Retinal pigment epithelial cell (primary cell): ENCODE data around the gene INO80.

Experiments used
- DNase-seq: peaks from one replicate; pipeline ENCODE4 v3.0.0-alpha.2; 2010; ENCODE audit warnings: low read depth
- H3K4me3 ChIP-seq: 2 replicates; pipeline ENCODE4 v1.5.1; 2011; ENCODE audit warnings: mild to moderate bottlenecking, low read length, control low read depth, moderate library complexity
- TF ChIP-seq, protein P1 (sequence below): conservative IDR thresholded peaks from 2 replicates; pipeline ENCODE4 v1.5.1; 2011; ENCODE audit warnings: low read depth, low read length, control low read depth, inconsistent platforms

The INO80 gene

DNA sequence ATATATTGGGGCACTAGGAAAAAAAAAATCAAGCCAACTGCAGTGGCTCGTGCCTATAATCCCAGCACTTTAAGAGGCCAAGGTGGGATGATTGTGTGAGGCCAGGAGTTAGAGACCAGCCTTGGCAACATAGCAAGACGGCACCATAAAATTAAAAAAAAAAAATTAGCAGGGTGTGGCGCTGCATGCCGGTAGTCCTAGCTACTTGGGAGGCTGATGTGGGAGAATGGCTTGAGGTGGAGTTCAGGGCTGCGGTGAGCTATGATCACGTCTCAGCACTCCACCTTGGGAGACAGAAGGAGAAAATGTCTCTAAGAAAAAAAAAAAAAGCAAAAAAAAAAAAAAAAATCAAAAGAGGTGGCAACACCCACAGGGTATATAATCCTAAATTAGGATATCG, 49.6 kb downstream of the INO80 start:
- DNase-seq, result no peak
- TF ChIP-seq, protein P1, sequence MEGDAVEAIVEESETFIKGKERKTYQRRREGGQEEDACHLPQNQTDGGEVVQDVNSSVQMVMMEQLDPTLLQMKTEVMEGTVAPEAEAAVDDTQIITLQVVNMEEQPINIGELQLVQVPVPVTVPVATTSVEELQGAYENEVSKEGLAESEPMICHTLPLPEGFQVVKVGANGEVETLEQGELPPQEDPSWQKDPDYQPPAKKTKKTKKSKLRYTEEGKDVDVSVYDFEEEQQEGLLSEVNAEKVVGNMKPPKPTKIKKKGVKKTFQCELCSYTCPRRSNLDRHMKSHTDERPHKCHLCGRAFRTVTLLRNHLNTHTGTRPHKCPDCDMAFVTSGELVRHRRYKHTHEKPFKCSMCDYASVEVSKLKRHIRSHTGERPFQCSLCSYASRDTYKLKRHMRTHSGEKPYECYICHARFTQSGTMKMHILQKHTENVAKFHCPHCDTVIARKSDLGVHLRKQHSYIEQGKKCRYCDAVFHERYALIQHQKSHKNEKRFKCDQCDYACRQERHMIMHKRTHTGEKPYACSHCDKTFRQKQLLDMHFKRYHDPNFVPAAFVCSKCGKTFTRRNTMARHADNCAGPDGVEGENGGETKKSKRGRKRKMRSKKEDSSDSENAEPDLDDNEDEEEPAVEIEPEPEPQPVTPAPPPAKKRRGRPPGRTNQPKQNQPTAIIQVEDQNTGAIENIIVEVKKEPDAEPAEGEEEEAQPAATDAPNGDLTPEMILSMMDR, result no peak
- no peak overlapping the region for H3K4me3 ChIP-seq

DNA sequence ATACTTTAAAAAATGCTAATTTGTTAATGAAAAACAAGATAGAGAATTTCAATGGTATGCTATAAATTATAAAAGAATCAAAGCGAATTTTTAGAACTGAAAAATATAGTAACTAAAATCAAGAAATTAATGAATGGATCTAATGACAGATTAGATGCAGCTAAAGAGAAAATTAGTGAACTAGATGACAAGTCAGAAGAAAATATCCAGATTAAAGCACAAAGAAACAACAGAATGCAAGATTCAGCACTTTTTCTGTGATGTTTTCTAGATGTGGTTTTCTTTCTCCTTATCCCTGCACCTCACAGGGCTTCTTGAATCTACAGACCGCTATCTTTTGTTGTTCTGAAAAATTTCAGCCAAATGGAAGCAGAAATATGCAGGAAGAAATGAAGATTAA, 54.4 kb downstream of the INO80 start:
- TF ChIP-seq, protein P1, result no peak
- H3K4me3 ChIP-seq, result no peak overlapping the region
- DNase-seq, result no peak

DNA sequence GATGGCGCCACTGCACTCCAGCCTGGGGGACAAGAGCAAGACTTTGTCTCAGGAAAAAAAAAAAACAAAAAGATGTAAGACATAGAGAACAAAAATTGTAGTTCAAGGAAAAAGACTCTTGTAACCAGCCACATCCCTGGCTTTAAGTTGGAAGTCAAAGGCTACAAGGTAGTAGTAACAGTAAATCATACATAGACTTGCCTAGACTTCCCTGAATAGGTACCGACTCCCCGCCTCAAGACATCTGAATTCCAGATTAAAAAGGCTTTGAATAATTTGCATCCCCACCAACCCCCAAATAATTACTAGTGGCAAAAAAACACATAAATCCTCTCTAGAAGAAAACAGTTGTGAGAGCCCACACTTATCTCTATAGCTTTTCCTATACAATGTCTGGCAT, 55.6 kb downstream of the INO80 start:
- TF ChIP-seq, protein P1, result no peak
- no peak overlapping the region for H3K4me3 ChIP-seq
- no peak for DNase-seq

DNA sequence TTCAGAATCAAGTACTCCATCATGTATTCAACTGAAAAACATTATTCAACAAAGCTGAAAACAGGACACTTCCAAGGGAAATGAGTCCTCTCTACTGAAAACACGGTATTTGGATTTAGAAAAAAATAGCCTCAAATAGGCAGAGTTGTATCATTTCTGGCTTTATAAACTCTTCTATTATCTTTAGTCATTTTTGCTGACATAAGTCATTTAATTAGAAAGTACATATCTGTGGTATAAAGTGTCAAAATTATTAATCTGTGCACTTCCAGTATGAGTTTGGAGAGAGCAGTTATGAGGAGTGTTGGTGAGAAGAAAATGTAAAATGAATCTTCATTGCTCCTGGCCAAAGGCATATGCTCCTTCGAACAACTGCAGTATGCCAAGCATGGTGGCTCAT, 59.3 kb downstream of the INO80 start:
- TF ChIP-seq, protein P1, result no peak
- DNase-seq, result no peak
- no peak overlapping the region for H3K4me3 ChIP-seq

DNA sequence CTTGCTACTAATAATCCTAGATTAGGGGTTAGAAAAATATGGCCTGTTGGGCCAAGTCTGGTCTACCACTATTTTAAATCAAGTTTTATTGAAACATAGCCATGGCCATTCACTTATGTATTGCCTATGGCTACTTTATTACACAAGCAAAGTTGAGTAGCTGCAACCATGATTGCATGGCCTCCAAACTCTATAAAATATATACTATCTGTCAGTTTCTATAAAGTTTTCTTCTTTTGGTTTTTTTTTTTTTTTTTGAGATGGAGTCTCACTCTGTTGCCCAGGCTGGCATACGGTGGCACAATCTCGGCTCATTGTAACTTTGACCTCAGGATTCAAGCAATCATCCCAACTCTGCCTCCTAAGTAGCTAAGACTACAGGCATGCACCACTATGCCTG, 60.4 kb downstream of the INO80 start:
- no peak for DNase-seq
- TF ChIP-seq, protein P1, result no peak
- no peak overlapping the region for H3K4me3 ChIP-seq

DNA sequence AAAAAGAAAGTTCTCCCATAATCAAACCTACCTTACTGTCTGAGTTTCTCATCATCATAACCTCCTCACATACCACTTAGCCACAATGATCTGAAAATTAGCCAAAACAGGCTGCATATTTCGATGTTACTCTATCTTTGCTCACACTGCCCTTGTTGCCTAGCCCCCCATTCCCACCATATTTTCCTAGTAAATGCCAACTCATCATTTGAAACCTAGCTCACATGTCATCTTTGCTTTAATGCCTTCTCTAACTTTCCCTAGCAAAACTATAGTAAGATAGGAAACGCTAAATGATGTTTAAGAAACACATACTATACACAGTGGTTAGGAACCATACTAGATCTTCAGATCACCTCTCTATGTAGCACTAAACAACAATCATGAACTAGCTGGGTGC, 64.9 kb downstream of the INO80 start:
- no peak overlapping the region for H3K4me3 ChIP-seq
- TF ChIP-seq, protein P1, result no peak
- DNase-seq, result no peak

DNA sequence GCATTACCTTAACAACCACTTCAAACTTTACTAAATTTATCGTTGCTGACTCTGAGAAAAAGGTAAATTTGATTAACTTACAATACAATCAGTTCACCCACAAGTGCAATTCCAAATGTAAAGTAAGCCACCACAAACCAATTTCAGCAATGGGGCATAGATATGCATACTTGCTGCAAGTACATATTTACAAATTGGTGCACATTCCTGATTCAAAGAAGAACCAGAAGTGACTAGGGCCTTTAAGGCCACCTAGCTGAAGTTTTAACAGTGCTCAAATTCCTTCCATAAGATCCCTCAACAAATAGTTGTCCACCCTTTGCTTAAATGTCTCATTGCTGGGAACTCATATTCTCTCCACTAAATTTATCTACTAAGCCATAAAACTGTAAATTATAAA, 67.2 kb downstream of the INO80 start:
- no peak for DNase-seq
- TF ChIP-seq, protein P1, result no peak

More for the DNA sequence above, 67.2 kb downstream of the INO80 start:
- H3K4me3 ChIP-seq, result no peak overlapping the region
